Activated T-cell treated with anti-CD3 and anti-CD28 coated beads, Interleukin-2, amount 50 U/mL, for 72 hours (primary cell): ENCODE results near the gene E2F6. TPM values are rescaled to one million over a fixed set of nuclear protein-coding genes. Genes with fewer than 3 reads are reported as not detected.

Experiments used
- ATAC-seq, 2 donors: fragments of 150-1000 bp; cut with Tn5 transposase; replicated peaks in 1 of 2; 2 replicates each; pipeline ENCODE4 v1.10.0; 2021; ENCODE audit warnings: moderate library complexity in 2 of 2, mild to moderate bottlenecking in 1 of 2
- DNase-seq, 2 donors: peaks; one replicate each; pipeline ENCODE4 v3.0.0; 2021 to 2022; ENCODE audit warnings: mixed read lengths in 1 of 2
- H3K27ac Mint-ChIP-seq: one replicate; pipeline ENCODE4 v1.8.0; 2022; ENCODE audit warnings: mild to moderate bottlenecking, moderate library complexity, mixed read lengths
- H3K27me3 Mint-ChIP-seq: one replicate; pipeline ENCODE4 v1.8.0; 2022; ENCODE audit warnings: low read depth, mixed read lengths
- H3K36me3 Mint-ChIP-seq, 2 donors: one replicate each; pipeline ENCODE4 v1.8.0; 2022; ENCODE audit warnings: mixed read lengths in 2 of 2, mild to moderate bottlenecking in 1 of 2; ENCODE audit not compliant: insufficient read depth in 2 of 2
- H3K4me1 Mint-ChIP-seq: one replicate; pipeline ENCODE4 v1.8.0; 2022; ENCODE audit warnings: low read depth, mixed read lengths
- H3K4me3 Mint-ChIP-seq, 2 donors: one replicate each; pipeline ENCODE4 v1.8.0; 2022; ENCODE audit warnings: mild to moderate bottlenecking in 2 of 2, mixed read lengths in 2 of 2, moderate library complexity in 2 of 2
- H3K9me3 Mint-ChIP-seq, 2 donors: one replicate each; pipeline ENCODE4 v1.8.0; 2022; ENCODE audit warnings: mixed read lengths in 2 of 2
- total RNA-seq, 2 donors: library from RNA; stranded (reverse); gene quantifications; one replicate each; pipeline ENCODE4 v1.2.3, GENCODE V29; 2022

E2F6 gene
- total RNA-seq, 2 donors from 2014 or later: 6.8 to 8.3 TPM

DNA sequence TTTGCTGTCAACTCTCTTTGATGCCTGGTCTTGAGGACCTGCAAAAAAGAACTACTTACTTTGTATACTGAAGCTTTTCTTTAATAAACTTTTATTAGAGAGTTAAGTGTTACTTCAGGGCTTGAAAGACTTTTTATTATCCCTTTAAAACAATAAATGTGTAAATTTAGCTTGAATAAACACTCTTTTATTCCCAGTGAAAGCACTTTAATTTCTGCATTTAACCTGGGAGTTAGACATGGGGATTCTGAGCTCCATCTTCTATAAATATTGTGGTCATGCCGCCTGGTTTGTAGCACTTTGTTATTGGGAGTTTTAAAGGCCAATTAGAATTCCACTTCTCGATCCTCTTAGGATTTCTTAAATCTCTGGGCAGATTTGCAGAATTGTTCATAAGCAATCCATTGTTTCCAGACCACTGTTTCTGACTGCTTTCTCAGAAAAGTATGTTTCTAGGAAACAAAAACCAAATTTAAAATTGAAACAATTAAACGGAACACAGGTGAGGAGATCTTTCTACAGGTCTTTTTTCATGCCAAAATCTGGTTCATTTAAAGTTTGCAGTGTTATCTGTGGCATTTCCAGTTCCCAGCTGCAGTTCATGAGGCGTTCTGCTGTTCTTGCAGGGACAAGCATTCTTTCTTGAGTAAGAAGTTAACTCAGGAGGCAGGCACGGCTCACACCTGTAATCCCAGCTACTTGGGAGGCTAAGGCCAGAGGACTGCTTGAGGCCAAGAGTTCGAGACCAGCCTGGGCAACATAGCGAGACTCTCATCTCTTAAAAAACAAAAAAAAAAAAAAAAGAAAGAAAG is 18.1 kb upstream of the E2F6 start:
- peaks cover 68% of the 10 kb centered on the region for H3K27me3 Mint-ChIP-seq
- DNase-seq (no peak), ATAC-seq (no peak)
- H3K36me3 Mint-ChIP-seq: no peaks in the 10 kb centered on the region
- peaks cover 8% of the 10 kb centered on the region for H3K4me1 Mint-ChIP-seq
- H3K4me3 Mint-ChIP-seq: no peak overlapping the region
- H3K9me3 Mint-ChIP-seq: no peaks in the 10 kb centered on the region
- no peak overlapping the region for H3K27ac Mint-ChIP-seq

- peaks cover 8% of the 10 kb centered on the region for H3K4me1 Mint-ChIP-seq
- peak overlapping the region in 1 of 2 donors; percentile 29 for H3K4me3 Mint-ChIP-seq
- no peak for DNase-seq
- ATAC-seq: peak; percentile 9 to 52
- H3K27ac Mint-ChIP-seq: no peak overlapping the region
- no peaks in the 10 kb centered on the region for H3K9me3 Mint-ChIP-seq
- H3K27me3 Mint-ChIP-seq: peaks cover 72% of the 10 kb centered on the region
- no peaks in the 10 kb centered on the region for H3K36me3 Mint-ChIP-seq
These were observed 16.6 kb upstream of the E2F6 start for GRCh38 chr2:11482473-11483035.

DNA sequence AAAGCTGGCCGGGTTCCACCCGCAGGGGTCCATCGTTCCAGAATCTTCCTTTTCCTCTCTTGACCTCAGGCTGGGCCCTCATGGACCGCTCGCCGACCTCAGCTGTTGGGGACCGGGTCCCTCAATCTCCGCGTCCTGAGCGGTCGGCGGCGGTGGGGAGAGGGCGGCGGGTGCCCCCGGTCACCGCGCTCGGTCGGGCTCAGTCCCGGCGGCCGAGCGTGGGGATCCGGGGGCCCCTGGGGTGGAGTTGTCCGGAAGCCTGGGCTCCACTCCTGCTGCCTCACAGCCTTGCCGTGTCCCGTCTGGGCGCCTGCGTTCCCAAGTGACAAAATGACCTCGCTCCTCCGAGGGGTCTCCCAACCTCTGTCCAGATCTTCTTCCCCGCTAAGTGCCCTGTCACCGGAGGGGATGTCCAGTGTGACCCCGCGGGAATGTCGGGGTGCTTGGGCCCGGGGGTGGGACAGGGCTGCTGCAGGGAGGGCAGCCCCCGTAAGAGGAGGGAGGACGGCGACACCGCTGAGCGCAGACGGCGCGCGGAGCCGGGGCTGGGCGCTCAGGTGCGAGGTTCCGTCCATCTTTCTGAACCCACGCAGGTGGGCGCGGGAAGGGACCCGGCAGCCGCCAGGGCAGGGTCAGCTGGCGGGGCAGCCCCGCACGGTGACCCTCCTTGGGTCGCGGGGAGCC is 16.0 kb upstream of the E2F6 start:
- peaks cover 66% of the 10 kb centered on the region for H3K27me3 Mint-ChIP-seq
- no peak for ATAC-seq
- H3K9me3 Mint-ChIP-seq: no peaks in the 10 kb centered on the region

GRCh38 chr2:11481426-11481788 is 15.4 kb upstream of the E2F6 start:
- no peaks in the 10 kb centered on the region for H3K36me3 Mint-ChIP-seq
- peaks cover 65% of the 10 kb centered on the region for H3K27me3 Mint-ChIP-seq
- no peak for ATAC-seq
- no peaks in the 10 kb centered on the region for H3K9me3 Mint-ChIP-seq
- H3K27ac Mint-ChIP-seq: no peak overlapping the region
- DNase-seq: no peak
- H3K4me1 Mint-ChIP-seq: peaks cover 8% of the 10 kb centered on the region
- H3K4me3 Mint-ChIP-seq: no peak overlapping the region

More for the DNA sequence above, 16.0 kb upstream of the E2F6 start:
- no peak for DNase-seq
- Mint-ChIP-seq H3K4me1 (peaks cover 8% of the 10 kb centered on the region), H3K36me3 (no peaks in the 10 kb centered on the region), H3K27ac (no peak overlapping the region), H3K4me3 (peak overlapping the region; percentile 10 to 33)

GRCh38 chr2:11480859-11481258 is 14.9 kb upstream of the E2F6 start:
- DNase-seq (no peak), ATAC-seq (no peak)
- peaks cover 59% of the 10 kb centered on the region for H3K27me3 Mint-ChIP-seq
- no peaks in the 10 kb centered on the region for H3K9me3 Mint-ChIP-seq
- H3K4me1 Mint-ChIP-seq: peaks cover 8% of the 10 kb centered on the region
- no peaks in the 10 kb centered on the region for H3K36me3 Mint-ChIP-seq
- H3K4me3 Mint-ChIP-seq: peak overlapping the region in 1 of 2 donors; percentile 46
- no peak overlapping the region for H3K27ac Mint-ChIP-seq

- ATAC-seq (no peak), DNase-seq (no peak)
- Mint-ChIP-seq H3K36me3 (no peaks in the 10 kb centered on the region), H3K4me3 (no peak overlapping the region), H3K27ac (no peak overlapping the region), H3K9me3 (no peaks in the 10 kb centered on the region), H3K27me3 (peaks cover 55% of the 10 kb centered on the region), H3K4me1 (peaks cover 8% of the 10 kb centered on the region)
These were observed 14.4 kb upstream of the E2F6 start for GRCh38 chr2:11480406-11480805.

DNA sequence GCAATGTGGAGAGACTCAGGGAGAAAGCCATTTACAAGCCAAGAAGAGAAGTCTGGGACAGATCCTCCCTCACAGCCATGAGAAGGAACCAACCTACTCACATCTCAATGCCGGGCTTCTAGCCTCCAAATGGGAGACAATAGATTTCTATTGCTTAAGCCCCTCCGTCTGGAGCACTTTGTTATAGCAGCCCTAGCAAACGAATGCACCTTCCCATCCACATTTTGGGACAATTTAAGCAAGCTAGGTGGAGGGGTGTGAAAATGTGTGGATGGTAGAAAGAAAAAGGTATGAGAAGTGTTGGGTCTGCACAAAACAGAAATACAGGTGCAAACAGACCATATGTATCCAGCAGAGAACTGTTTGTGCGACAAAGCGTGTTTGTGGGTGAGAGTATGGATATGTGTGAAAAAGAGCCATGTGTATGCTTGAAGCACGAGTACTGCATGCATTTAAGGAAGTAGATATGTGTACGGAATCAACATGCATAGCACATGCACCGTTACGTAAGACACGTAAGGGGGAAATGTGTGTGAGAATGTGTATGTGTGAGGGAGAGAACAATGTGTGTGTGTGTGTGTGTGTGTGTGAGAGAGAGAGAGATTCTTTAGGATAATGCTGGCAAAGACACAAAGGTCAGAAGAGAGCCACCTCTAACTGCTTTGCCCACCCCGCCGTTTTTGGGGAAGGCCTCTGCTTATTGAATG is 13.1 kb upstream of the E2F6 start:
- Mint-ChIP-seq H3K4me1 (peaks cover 8% of the 10 kb centered on the region), H3K27me3 (peaks cover 45% of the 10 kb centered on the region), H3K27ac (no peak overlapping the region), H3K4me3 (no peak overlapping the region), H3K36me3 (no peaks in the 10 kb centered on the region), H3K9me3 (no peaks in the 10 kb centered on the region)
- ATAC-seq (no peak), DNase-seq (no peak)

DNA sequence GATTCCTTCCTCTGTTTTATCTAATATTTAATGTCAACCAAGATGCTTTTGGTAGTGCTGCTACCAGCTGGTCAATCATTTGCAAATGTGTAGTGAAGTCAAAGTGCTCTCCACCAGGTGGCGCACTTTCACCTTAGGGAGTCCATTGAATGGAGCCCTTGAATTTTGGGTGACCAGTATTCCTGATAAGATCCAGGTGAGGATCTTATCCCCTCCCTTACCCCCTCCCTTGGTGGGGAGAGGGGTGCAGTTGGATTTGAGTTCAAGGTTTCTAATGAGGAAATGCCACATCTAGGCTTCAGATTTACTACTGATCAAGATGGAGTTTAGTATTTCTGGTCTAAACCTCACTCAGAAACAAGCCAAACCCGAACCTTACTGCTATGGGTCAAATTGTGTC is 12.0 kb upstream of the E2F6 start:
- peak; percentile 81 to 83 for DNase-seq
- Mint-ChIP-seq H3K27ac (no peak overlapping the region), H3K4me3 (no peak overlapping the region), H3K9me3 (no peaks in the 10 kb centered on the region), H3K4me1 (peaks cover 1% of the 10 kb centered on the region), H3K27me3 (peaks cover 35% of the 10 kb centered on the region), H3K36me3 (no peaks in the 10 kb centered on the region)
- peak; percentile 63 to 68 for ATAC-seq

GRCh38 chr2:11473659-11474433 is 7.9 kb upstream of the E2F6 start:
- H3K27me3 Mint-ChIP-seq: peaks cover 5% of the 10 kb centered on the region
- peaks cover 0 to 2% of the 10 kb centered on the region in 2 donors for H3K9me3 Mint-ChIP-seq
- no peak overlapping the region for H3K4me3 Mint-ChIP-seq
- H3K27ac Mint-ChIP-seq: no peak overlapping the region
- ATAC-seq (no peak), DNase-seq (no peak)
- no peaks in the 10 kb centered on the region for H3K4me1 Mint-ChIP-seq
- H3K36me3 Mint-ChIP-seq: peaks cover 0 to 2% of the 10 kb centered on the region in 2 donors

DNA sequence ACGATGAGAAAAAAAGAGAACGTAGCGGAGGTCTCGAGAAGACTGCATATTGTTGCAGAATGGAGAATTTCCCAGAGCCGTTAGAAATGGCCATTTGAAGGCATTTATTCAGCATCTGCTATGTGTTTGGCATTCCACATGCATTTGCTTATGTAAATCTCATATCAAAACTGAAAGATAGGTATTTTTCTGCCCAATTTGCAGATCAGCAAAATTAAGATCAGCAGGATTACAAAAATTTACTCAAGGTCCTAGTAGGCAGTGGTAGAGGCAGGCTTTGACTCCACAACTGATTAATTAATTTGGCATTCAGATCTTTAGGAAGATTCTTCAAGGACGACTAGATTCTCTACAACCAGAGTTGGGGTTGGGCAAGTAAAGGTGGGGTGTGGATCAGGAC is 1.8 kb upstream of the E2F6 start:
- Mint-ChIP-seq H3K27me3 (no peaks in the 10 kb centered on the region), H3K36me3 (peaks cover 6 to 18% of the 10 kb centered on the region in 2 donors), H3K4me1 (peaks cover 33% of the 10 kb centered on the region), H3K27ac (no peak overlapping the region), H3K9me3 (peaks cover 0 to 1% of the 10 kb centered on the region in 2 donors), H3K4me3 (no peak overlapping the region)
- ATAC-seq (no peak), DNase-seq (no peak)

DNA sequence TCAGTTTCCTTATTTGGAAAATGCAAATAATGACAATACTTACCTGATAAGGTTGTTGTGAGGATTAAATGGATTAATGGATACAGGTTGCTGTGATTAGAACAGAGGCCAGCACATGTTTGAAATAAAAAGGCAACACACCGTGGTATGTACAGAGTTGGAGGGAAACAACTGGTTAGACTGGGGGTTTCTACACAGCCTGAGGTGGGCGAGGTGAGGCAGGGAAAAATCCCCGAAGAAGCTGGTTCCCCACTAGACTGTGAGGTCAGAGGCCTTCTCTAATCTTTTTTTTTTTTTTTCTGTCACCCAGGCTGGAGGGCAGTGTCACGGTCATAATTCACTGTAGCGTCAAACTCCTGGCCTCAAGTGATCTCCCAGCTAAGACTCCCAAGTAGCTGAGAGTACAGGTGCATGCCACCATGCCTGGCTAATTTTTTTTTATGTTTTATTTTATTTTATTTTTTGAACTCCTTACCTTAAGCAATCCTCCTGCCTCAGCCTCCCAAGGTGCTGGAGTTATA is 1.2 kb upstream of the E2F6 start:
- H3K27me3 Mint-ChIP-seq: no peaks in the 10 kb centered on the region
- peaks cover 6 to 18% of the 10 kb centered on the region in 2 donors for H3K36me3 Mint-ChIP-seq
- peak in 1 of 2 donors; percentile 41 for ATAC-seq
- DNase-seq: no peak
- peaks cover 36% of the 10 kb centered on the region for H3K4me1 Mint-ChIP-seq
- no peak overlapping the region for H3K27ac Mint-ChIP-seq
- H3K9me3 Mint-ChIP-seq: no peaks in the 10 kb centered on the region
- H3K4me3 Mint-ChIP-seq: peak overlapping the region; percentile 94 to 95
